Tibial nerve (tissue), 4 donors: Measurements from ENCODE around the gene RASSF5. TPM values are rescaled to one million over a fixed set of nuclear protein-coding genes. Genes with fewer than 3 reads are reported as not detected.
A peak's percentile ranks its signal among the peaks of the same experiment; 100 is the strongest.
"Not testable (repeated sequence)": the region's sequence is repeated elsewhere in the genome, so short reads cannot be mapped to it uniquely, and the experiment has no call there.

Experiments used
- DNase-seq, 2 donors: peaks; one replicate each; pipeline ENCODE4 v3.0.0-alpha.2; 2019; ENCODE audit warnings: low spot score in 2 of 2
- H3K27ac ChIP-seq, 4 donors: fragments of 200-600 bp; sonication (generic) in 3 of 4; one replicate each; pipeline ENCODE4 v1.5.1; 2017 to 2019; ENCODE audit warnings: mild to moderate bottlenecking in 1 of 4
- H3K27me3 ChIP-seq, 2 donors: fragments of 200-600 bp; sonication (generic) in 1 of 2; one replicate each; pipeline versions ENCODE4 v1.5.1 to v1.6.0; 2017 to 2019
- H3K36me3 ChIP-seq, 3 donors: fragments of 200-600 bp; sonication (generic); one replicate each; pipeline ENCODE4 v1.5.1; 2018 to 2019
- H3K4me1 ChIP-seq, 4 donors: fragments of 200-600 bp; sonication (generic) in 3 of 4; one replicate each; pipeline ENCODE4 v1.5.1; 2017 to 2019
- H3K4me3 ChIP-seq, 4 donors: fragments of 200-600 bp; sonication (generic) in 3 of 4; one replicate each; pipeline ENCODE4 v1.5.1; 2017 to 2019; ENCODE audit warnings: mild to moderate bottlenecking in 1 of 4, moderate library complexity in 1 of 4
- H3K9me3 ChIP-seq, 4 donors: fragments of 200-600 bp; sonication (generic) in 3 of 4; one replicate each; pipeline ENCODE4 v1.5.1; 2017 to 2019
- EP300 ChIP-seq, 2 donors: sonication (generic); formaldehyde crosslinking; IDR thresholded peaks; one replicate each; pipeline ENCODE4 v1.6.1; 2017; ENCODE audit warnings: antibody characterized with exemption in 2 of 2, mild to moderate bottlenecking in 1 of 2
- POLR2A ChIP-seq, 2 donors: fragments of 450-650 bp; IDR thresholded peaks; one replicate each; pipeline ENCODE4 v1.6.1; 2017; ENCODE audit warnings: antibody characterized with exemption in 2 of 2, mild to moderate bottlenecking in 2 of 2, moderate library complexity in 2 of 2
- WGBS, 2 donors: methylation state at CpG; one replicate each; pipeline ENCODE4 v1.1.5; 2018; 5-methylcytosine and 5-hydroxymethylcytosine counted together
- total RNA-seq, 4 donors: library from RNA; depleted of rRNA; stranded (reverse); fragments of >200 nt; gene quantifications; one replicate each; pipeline ENCODE4 v1.1.0, GENCODE V29; 2016
- TF ChIP-seq, protein P1 (sequence below), 5 experiments: fragments of 200-600 bp in 3 of 5; fragments of 450-650 bp in 2 of 5; sonication (generic) in 3 of 5; IDR thresholded peaks; one replicate each; pipeline ENCODE4 v1.5.1; 2016 to 2019; ENCODE audit warnings: antibody characterized with exemption in 5 of 5, mild to moderate bottlenecking in 3 of 5, moderate library complexity in 2 of 5

RASSF5 gene
- total RNA-seq, 4 donors from 2014 or later, result 24.0 to 32.9 (median 30.2) TPM

DNA sequence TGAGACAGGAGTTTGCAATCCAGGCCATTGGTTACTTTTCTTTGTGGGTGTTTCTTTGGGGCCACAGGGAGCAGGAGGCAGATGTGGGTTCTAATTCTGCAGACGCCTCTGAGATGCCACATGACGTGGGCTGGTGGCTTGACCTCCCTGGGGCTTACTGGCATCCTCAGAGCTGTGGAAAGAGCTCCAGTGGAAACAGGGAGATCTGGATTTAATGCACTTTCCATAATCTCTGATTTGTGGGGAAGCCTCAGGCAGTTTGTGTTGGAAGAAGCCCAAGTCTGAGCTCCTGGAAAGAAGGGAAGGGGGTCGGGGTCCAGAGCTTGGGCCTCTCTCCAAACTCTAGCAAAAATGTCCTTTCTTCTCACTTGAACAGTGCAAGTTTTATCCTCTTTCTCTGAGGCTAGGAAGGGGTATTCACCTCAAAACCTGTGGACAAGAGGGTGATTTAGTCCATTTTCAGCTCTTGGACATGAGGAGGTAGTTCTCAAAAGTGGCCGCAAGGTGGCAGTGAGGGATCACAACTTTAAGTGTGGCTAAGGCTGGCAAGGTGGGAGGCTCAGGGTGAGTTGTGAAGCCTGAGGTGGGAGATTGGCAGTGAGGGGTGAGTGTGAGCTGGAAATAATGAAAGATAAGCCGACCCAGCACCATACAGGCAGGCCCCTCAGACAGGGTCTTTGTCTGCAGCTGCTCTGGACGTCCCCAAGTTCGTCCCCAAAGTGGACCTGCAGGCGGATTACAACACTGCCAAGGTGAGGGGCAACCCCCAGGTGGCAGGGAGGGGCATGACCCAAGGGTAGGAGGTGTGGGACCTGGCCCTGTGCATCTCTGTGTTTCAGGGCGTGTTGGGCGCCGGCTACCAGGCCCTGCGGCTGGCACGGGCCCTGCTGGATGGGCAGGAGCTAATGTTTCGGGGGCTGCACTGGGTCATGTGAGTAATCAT, 27.9 kb upstream of the RASSF5 start:
- Histone ChIP-seq H3K27ac (no peak overlapping the region), H3K9me3 (no peaks in the 10 kb centered on the region), H3K36me3 (peaks cover 0 to 36% (median 0%) of the 10 kb centered on the region in 3 donors), H3K4me3 (no peak overlapping the region), H3K27me3 (no peaks in the 10 kb centered on the region), H3K4me1 (no peaks in the 10 kb centered on the region)
- DNase-seq, result peak; percentile 68 to 90
- WGBS, 2 donors, result 75 to 77% methylated on average over 14 of the region's 14 CpGs
- TF ChIP-seq POLR2A (IDR thresholded peaks at IDR 0.05), result no peak
- TF ChIP-seq, protein P1, sequence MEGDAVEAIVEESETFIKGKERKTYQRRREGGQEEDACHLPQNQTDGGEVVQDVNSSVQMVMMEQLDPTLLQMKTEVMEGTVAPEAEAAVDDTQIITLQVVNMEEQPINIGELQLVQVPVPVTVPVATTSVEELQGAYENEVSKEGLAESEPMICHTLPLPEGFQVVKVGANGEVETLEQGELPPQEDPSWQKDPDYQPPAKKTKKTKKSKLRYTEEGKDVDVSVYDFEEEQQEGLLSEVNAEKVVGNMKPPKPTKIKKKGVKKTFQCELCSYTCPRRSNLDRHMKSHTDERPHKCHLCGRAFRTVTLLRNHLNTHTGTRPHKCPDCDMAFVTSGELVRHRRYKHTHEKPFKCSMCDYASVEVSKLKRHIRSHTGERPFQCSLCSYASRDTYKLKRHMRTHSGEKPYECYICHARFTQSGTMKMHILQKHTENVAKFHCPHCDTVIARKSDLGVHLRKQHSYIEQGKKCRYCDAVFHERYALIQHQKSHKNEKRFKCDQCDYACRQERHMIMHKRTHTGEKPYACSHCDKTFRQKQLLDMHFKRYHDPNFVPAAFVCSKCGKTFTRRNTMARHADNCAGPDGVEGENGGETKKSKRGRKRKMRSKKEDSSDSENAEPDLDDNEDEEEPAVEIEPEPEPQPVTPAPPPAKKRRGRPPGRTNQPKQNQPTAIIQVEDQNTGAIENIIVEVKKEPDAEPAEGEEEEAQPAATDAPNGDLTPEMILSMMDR (IDR thresholded peaks at IDR 0.05), result peak; percentile 68 to 85 (median 74)

DNA sequence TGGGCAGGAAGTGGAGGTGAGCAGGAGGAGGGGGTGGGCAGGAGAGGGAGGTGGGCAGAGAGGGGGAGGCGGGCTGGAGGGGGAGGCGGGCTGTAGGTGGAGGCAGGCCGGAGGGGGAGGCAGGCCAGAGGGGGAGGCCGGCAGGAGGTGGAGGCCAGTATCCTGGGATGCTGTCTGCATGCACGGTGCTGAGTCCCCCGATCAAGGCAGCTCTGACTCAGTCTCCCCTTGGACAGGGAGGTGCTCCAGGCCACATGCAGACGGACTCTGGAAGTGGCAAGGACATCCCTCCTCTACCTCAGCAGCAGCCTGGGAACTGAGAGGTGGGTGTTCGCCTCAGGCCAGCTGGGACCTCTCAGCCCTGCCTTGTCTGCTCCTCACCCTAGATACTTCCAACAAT, 27.1 kb upstream of the RASSF5 start:
- peaks cover 0 to 28% (median 0%) of the 10 kb centered on the region in 3 donors for H3K36me3 ChIP-seq
- no peak overlapping the region for H3K27ac ChIP-seq
- H3K27me3 ChIP-seq, result no peaks in the 10 kb centered on the region
- no peaks in the 10 kb centered on the region for H3K4me1 ChIP-seq
- H3K4me3 ChIP-seq, result no peak overlapping the region
- H3K9me3 ChIP-seq, result no peaks in the 10 kb centered on the region
- no peak for DNase-seq
- 75 to 89% methylated on average over 8 of the region's 8 CpGs for WGBS, 2 donors
- TF ChIP-seq EP300 (IDR thresholded peaks at IDR 0.05) (no peak), POLR2A (IDR thresholded peaks at IDR 0.05) (no peak)
- TF ChIP-seq, protein P1 (IDR thresholded peaks at IDR 0.05), result no peak

DNA sequence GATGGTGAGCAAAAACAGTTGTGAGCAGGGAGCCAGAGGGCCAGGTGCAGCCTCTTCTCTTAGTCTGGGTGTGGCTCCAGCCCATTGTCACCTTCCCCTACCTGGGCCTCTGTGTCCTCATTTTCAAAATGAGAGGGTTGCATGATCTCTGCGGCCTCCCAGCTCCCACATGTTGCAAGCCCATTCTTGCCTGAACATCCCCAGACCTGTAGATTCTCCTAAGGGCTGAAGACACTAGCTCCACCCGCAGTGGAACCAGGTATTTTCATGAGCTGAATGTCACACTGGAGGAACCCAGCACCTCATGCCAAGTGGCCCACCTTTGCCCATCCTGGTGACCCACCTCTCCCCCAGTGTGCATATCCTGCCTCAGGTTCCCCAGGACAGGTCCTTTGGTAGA, 24.7 kb upstream of the RASSF5 start:
- TF ChIP-seq, protein P1 (IDR thresholded peaks at IDR 0.05), result no peak
- TF ChIP-seq EP300 (IDR thresholded peaks at IDR 0.05) (no peak), POLR2A (IDR thresholded peaks at IDR 0.05) (no peak)
- H3K27me3 ChIP-seq, result no peaks in the 10 kb centered on the region
- peaks cover 0 to 8% (median 0%) of the 10 kb centered on the region in 4 donors for H3K4me1 ChIP-seq
- DNase-seq, result no peak
- H3K4me3 ChIP-seq, result no peak overlapping the region
- H3K9me3 ChIP-seq, result no peaks in the 10 kb centered on the region
- H3K27ac ChIP-seq, result no peak overlapping the region
- WGBS, 2 donors, result 95 to 96% methylated on average over 2 of the region's 2 CpGs
- peaks cover 0 to 7% (median 0%) of the 10 kb centered on the region in 3 donors for H3K36me3 ChIP-seq

DNA sequence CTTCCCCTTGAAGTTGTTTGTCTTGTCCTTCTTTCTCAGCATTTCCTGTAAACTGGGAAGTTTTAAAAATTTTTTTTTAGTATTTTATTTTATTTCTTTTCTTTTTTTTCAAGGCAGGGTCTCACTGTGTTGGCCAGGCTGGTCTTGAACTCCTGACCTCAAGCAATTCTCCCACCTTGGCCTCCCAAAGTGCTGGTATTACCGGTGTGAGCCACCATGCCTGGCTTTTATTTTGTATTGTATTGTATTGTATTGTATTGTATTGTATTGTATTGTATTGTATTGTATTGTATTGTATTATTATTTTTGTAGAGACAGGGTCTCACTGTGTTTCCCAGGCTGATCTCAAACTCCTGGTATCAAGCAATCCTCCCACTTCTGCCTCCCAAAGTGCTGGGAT, 23.5 kb upstream of the RASSF5 start:
- not testable (repeated sequence) for H3K9me3 ChIP-seq, H3K36me3 ChIP-seq, H3K4me3 ChIP-seq, H3K4me1 ChIP-seq, H3K27me3 ChIP-seq, DNase-seq, H3K27ac ChIP-seq
- WGBS, 2 donors, result 78 to 84% methylated on average over 1 of the region's 1 CpG

DNA sequence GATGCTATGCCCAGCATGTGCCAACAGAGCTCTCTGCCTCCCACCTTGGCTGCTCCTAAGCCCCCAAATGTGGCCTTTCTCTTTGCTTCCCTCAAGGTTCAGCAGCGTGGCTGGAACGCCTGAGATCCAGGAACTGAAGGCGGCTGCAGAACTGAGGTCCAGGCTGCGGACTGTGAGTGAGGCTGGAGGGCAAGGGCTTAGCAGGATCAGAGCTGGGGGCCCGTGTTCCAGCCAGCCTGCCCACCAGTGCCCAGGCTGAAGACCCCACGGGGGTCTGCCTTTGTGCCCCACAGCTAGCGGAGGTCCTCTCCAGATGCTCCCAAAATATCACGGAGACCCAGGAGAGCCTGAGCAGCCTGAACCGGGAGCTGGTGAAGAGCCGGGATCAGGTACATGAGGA, 22.4 kb upstream of the RASSF5 start:
- no peak overlapping the region for H3K27ac ChIP-seq
- no peaks in the 10 kb centered on the region for H3K36me3 ChIP-seq
- H3K4me3 ChIP-seq, result no peak overlapping the region
- no peaks in the 10 kb centered on the region for H3K9me3 ChIP-seq
- peaks cover 0 to 12% (median 0%) of the 10 kb centered on the region in 4 donors for H3K4me1 ChIP-seq
- no peaks in the 10 kb centered on the region for H3K27me3 ChIP-seq
- TF ChIP-seq EP300 (IDR thresholded peaks at IDR 0.05), result no peak
- TF ChIP-seq, protein P1 (IDR thresholded peaks at IDR 0.05), result no peak
- TF ChIP-seq POLR2A (IDR thresholded peaks at IDR 0.05), result no peak
- 91 to 93% methylated on average over 7 to 10 of the region's 10 CpGs for WGBS, 2 donors
- no peak for DNase-seq
